Esophagus muscularis mucosa (tissue), 4 donors: ENCODE results near the gene PRDM2. TPM values are rescaled to one million over a fixed set of nuclear protein-coding genes. Genes with fewer than 3 reads are reported as not detected.

Experiments
- DNase-seq: peaks from one replicate; pipeline ENCODE4 v3.0.0-alpha.2; 2017; ENCODE audit errors: extremely low spot score
- H3K27ac ChIP-seq, 4 donors: fragments of 200-600 bp; sonication (generic); replicated peaks in 1 of 4; 1 replicate in 3 of 4; 2 replicates in 1 of 4; pipeline ENCODE4 v1.5.1; 2016 to 2019; ENCODE audit warnings: mild to moderate bottlenecking in 1 of 4
- H3K27me3 ChIP-seq, 4 donors: fragments of 200-600 bp; sonication (generic); one replicate each; pipeline versions ENCODE4 v1.5.1 to v1.6.0; 2016 to 2019
- H3K36me3 ChIP-seq, 4 donors: fragments of 200-600 bp; sonication (generic); one replicate each; pipeline ENCODE4 v1.5.1; 2016 to 2019
- H3K4me1 ChIP-seq, 4 donors: fragments of 200-600 bp; sonication (generic); one replicate each; pipeline ENCODE4 v1.5.1; 2016 to 2019
- H3K4me3 ChIP-seq, 4 donors: fragments of 200-600 bp; sonication (generic); 1 replicate in 2 of 4; 2 replicates in 2 of 4; pipeline ENCODE4 v1.5.1; 2016 to 2019; ENCODE audit warnings: mild to moderate bottlenecking in 4 of 4, moderate library complexity in 1 of 4
- H3K9me3 ChIP-seq, 4 donors: fragments of 200-600 bp; sonication (generic); 1 replicate in 3 of 4; 2 replicates in 1 of 4; pipeline ENCODE4 v1.5.1; 2016 to 2019
- CTCF ChIP-seq, 3 experiments: fragments of 200-600 bp in 2 of 3; fragments of 450-650 bp in 1 of 3; sonication (generic) in 2 of 3; IDR thresholded peaks; one replicate each; pipeline ENCODE4 v1.5.1; 2017 to 2019; ENCODE audit warnings: antibody characterized with exemption in 3 of 3, mild to moderate bottlenecking in 2 of 3, moderate library complexity in 1 of 3
- EP300 ChIP-seq: sonication (generic); formaldehyde crosslinking; IDR thresholded peaks from one replicate; pipeline ENCODE4 v1.6.1; 2017; ENCODE audit warnings: antibody characterized with exemption
- POLR2A ChIP-seq: fragments of 450-650 bp; IDR thresholded peaks from one replicate; pipeline ENCODE4 v1.6.1; 2017; ENCODE audit warnings: antibody characterized with exemption, moderate library complexity, mild to moderate bottlenecking, low read depth
- POLR2AphosphoS5 ChIP-seq, 2 donors: sonication (generic); formaldehyde crosslinking; IDR thresholded peaks; one replicate each; pipeline ENCODE4 v1.6.1; 2017; ENCODE audit warnings: antibody characterized with exemption in 2 of 2
- WGBS: methylation state at CpG from one replicate; pipeline ENCODE4 v1.1.5; 2018; 5-methylcytosine and 5-hydroxymethylcytosine counted together
- intact Hi-C: fragments of 100-400 bp; cut with DNase I; formaldehyde crosslinking; loops from one replicate; pipeline ENCODE4 v1.15.1; 2023
- total RNA-seq, 4 donors: library from RNA; depleted of rRNA; stranded (reverse); fragments of >200 nt; gene quantifications; one replicate each; pipeline versions ENCODE4 v1.1.0 to v1.2.1, GENCODE V29; 2016

The PRDM2 gene
- total RNA-seq, 4 donors from 2014 or later: 32.5 to 54.6 (median 44.2) TPM

GRCh38 chr1:13752852-13753251, 52.9 kb downstream of the PRDM2 start:
- H3K9me3 ChIP-seq: no peaks in the 10 kb centered on the region
- peaks cover 54 to 85% (median 80%) of the 10 kb centered on the region in 4 donors for H3K4me1 ChIP-seq
- no peaks in the 10 kb centered on the region for H3K27me3 ChIP-seq
- intact Hi-C loops: no loop called here
- H3K36me3 ChIP-seq: no peaks in the 10 kb centered on the region
- TF ChIP-seq POLR2A: no peak
- TF ChIP-seq EP300: no peak
- no peak for TF ChIP-seq CTCF (IDR thresholded peaks at IDR 0.05)
- TF ChIP-seq POLR2AphosphoS5 (IDR thresholded peaks at IDR 0.05): no peak
- H3K4me3 ChIP-seq: no peak overlapping the region
- 91% methylated on average over 6 of the region's 6 CpGs for WGBS
- H3K27ac ChIP-seq: no peak overlapping the region
- DNase-seq: no peak

- Histone ChIP-seq H3K9me3 (no peaks in the 10 kb centered on the region), H3K27ac (no peak overlapping the region), H3K27me3 (no peaks in the 10 kb centered on the region), H3K4me1 (peaks cover 55 to 89% (median 81%) of the 10 kb centered on the region in 4 donors), H3K36me3 (no peaks in the 10 kb centered on the region), H3K4me3 (no peak overlapping the region)
- intact Hi-C loops: no loop called here
- peak; percentile 87 for DNase-seq
- 79% methylated on average over 5 of the region's 5 CpGs for WGBS
- TF ChIP-seq EP300 (no peak), POLR2A (no peak), CTCF (IDR thresholded peaks at IDR 0.05) (no peak), POLR2AphosphoS5 (IDR thresholded peaks at IDR 0.05) (no peak)
These were observed 53.8 kb downstream of the PRDM2 start for GRCh38 chr1:13753636-13754402.

GRCh38 chr1:13754510-13755103, 54.6 kb downstream of the PRDM2 start:
- intact Hi-C loops: no loop called here
- peak; percentile 82 for DNase-seq
- Histone ChIP-seq H3K36me3 (no peaks in the 10 kb centered on the region), H3K9me3 (no peaks in the 10 kb centered on the region), H3K4me1 (peaks cover 61 to 96% (median 88%) of the 10 kb centered on the region in 4 donors), H3K4me3 (no peak overlapping the region), H3K27me3 (no peaks in the 10 kb centered on the region), H3K27ac (no peak overlapping the region)
- 80% methylated on average over 6 of the region's 6 CpGs for WGBS
- TF ChIP-seq CTCF (IDR thresholded peaks at IDR 0.05): no peak
- no peak for TF ChIP-seq EP300
- no peak for TF ChIP-seq POLR2AphosphoS5 (IDR thresholded peaks at IDR 0.05)

GRCh38 chr1:13756557-13757315, 56.7 kb downstream of the PRDM2 start:
- intact Hi-C loops: no loop called here
- TF ChIP-seq CTCF (IDR thresholded peaks at IDR 0.05) (no peak), EP300 (no peak), POLR2AphosphoS5 (IDR thresholded peaks at IDR 0.05) (no peak), POLR2A (no peak)
- WGBS: 63% methylated on average over 4 of the region's 4 CpGs
- Histone ChIP-seq H3K27me3 (no peaks in the 10 kb centered on the region), H3K4me3 (no peak overlapping the region), H3K36me3 (no peaks in the 10 kb centered on the region), H3K9me3 (no peaks in the 10 kb centered on the region), H3K27ac (no peak overlapping the region), H3K4me1 (peaks cover 54 to 88% (median 81%) of the 10 kb centered on the region in 4 donors)
- no peak for DNase-seq
